Caco-2 (cell line): ENCODE results near the gene STAB1. TPM values are rescaled to one million over a fixed set of nuclear protein-coding genes. Genes with fewer than 3 reads are reported as not detected.

ENCODE experiments used
- BruUV-seq: library from RNA; stranded (reverse); fragments of 400-500 nt; replicated peaks from 2 replicates; lab custom pipeline; 2021; lab: Mats Ljungman, UMichigan
- CTCF ChIA-PET: fragments of 300-600 bp; sonication (Branson Sonifier 250); formaldehyde crosslinking; loops from one replicate; lab custom pipeline; 2022; ENCODE audit warnings: antibody characterized with exemption; lab: Charles Lee
- POLR2A ChIA-PET: fragments of 300-600 bp; sonication (Branson Sonifier 250); formaldehyde crosslinking; loops from one replicate; lab custom pipeline; 2022; ENCODE audit warnings: antibody characterized with exemption; lab: Charles Lee
- DNase-seq, 2 experiments: peaks; one replicate each; pipeline versions ENCODE4 v3.0.0 to v3.0.0-alpha.2; 2020 to 2022
- H3K27me3 ChIP-seq: replicated peaks from 2 replicates; pipeline ENCODE4 v1.6.0; 2011; ENCODE audit warnings: low read length; ENCODE audit not compliant: control insufficient read depth, insufficient read depth
- H3K36me3 ChIP-seq: 2 replicates; pipeline ENCODE4 v1.5.1; 2011; ENCODE audit warnings: low read length; ENCODE audit not compliant: control insufficient read depth, insufficient read depth
- H3K4me1 ChIP-seq: fragments of 250-450 bp; sonication (Bioruptor Pico); 2 replicates; pipeline ENCODE4 v1.5.1; 2020; ENCODE audit warnings: mild to moderate bottlenecking
- H3K4me3 ChIP-seq: 2 replicates; pipeline ENCODE4 v1.5.1; 2011; ENCODE audit warnings: low read depth, mild to moderate bottlenecking, control low read depth, low read length
- H3K9me3 ChIP-seq: fragments of 250-450 bp; sonication (Bioruptor Pico); 2 replicates; pipeline ENCODE4 v1.5.1; 2020; ENCODE audit warnings: mild to moderate bottlenecking, moderate library complexity
- H3K27ac Mint-ChIP-seq: one replicate; pipeline ENCODE4 v1.8.0; 2022; ENCODE audit warnings: mixed read lengths; ENCODE audit not compliant: unreplicated experiment
- H3K27me3 Mint-ChIP-seq: one replicate; pipeline ENCODE4 v1.8.0; 2022; ENCODE audit warnings: mixed read lengths; ENCODE audit not compliant: insufficient read depth, unreplicated experiment
- H3K36me3 Mint-ChIP-seq: one replicate; pipeline ENCODE4 v1.8.0; 2022; ENCODE audit warnings: mild to moderate bottlenecking, mixed read lengths; ENCODE audit not compliant: insufficient read depth, unreplicated experiment
- H3K4me1 Mint-ChIP-seq: one replicate; pipeline ENCODE4 v1.8.0; 2022; ENCODE audit warnings: low read depth, mixed read lengths; ENCODE audit not compliant: unreplicated experiment
- H3K4me3 Mint-ChIP-seq: one replicate; pipeline ENCODE4 v1.8.0; 2022; ENCODE audit warnings: mild to moderate bottlenecking, moderate library complexity, mixed read lengths; ENCODE audit not compliant: unreplicated experiment
- H3K9me3 Mint-ChIP-seq: one replicate; pipeline ENCODE4 v1.8.0; 2022; ENCODE audit warnings: mixed read lengths; ENCODE audit not compliant: unreplicated experiment
- CTCF ChIP-seq, 2 experiments: fragments of 200-600 bp in 1 of 2; IDR thresholded peaks; 1 replicate in 1 of 2; 2 replicates in 1 of 2; pipeline versions ENCODE4 v1.5.1 to v1.8.0; 2011 to 2022; ENCODE audit warnings: antibody characterized with exemption in 1 of 2, control low read depth in 1 of 2, inconsistent platforms in 1 of 2, low read depth in 1 of 2, low read length in 1 of 2, mild to moderate bottlenecking in 1 of 2, moderate library complexity in 1 of 2; ENCODE audit not compliant: insufficient read depth in 1 of 2, severe bottlenecking in 1 of 2, unreplicated experiment in 1 of 2
- intact Hi-C: fragments of 100-400 bp; cut with micrococcal nuclease; formaldehyde crosslinking; loops from one replicate; pipeline ENCODE4 v1.10.0; 2022; ENCODE audit not compliant: unreplicated experiment
- total RNA-seq: library from RNA; stranded (reverse); gene quantifications from 2 replicates; pipeline ENCODE4 v1.2.3, GENCODE V29; 2022

The STAB1 gene
- total RNA-seq, 1 experiment from 2014 or later, result 0.39 TPM

- no peaks in the 10 kb centered on the region for H3K9me3 ChIP-seq
- no peak overlapping the region for H3K27ac Mint-ChIP-seq
- no peaks in the 10 kb centered on the region for H3K27me3 ChIP-seq
- BruUV-seq, result no TSS peak
- no peak overlapping the region for H3K4me3 Mint-ChIP-seq
- H3K27me3 Mint-ChIP-seq, result no peaks in the 10 kb centered on the region
- no peaks in the 10 kb centered on the region; the same call in none of the 2 replicates for H3K36me3 ChIP-seq
- peaks cover 33% of the 10 kb centered on the region for H3K36me3 Mint-ChIP-seq
- H3K4me3 ChIP-seq, result no peak overlapping the region
- no peaks in the 10 kb centered on the region for H3K4me1 ChIP-seq
- CTCF ChIA-PET, result no interaction called here
- H3K4me1 Mint-ChIP-seq, result no peaks in the 10 kb centered on the region
- TF ChIP-seq CTCF (IDR thresholded peaks at IDR 0.05; ENCODE audit: insufficient read depth in 1 of 2, low read depth in 1 of 2, low read length in 1 of 2, severe bottlenecking in 1 of 2, unreplicated experiment in 1 of 2), result no peak
- intact Hi-C loops, result no loop called here
- no peak for DNase-seq
- H3K9me3 Mint-ChIP-seq, result no peaks in the 10 kb centered on the region
- POLR2A ChIA-PET, result no interaction called here
These were observed 12.1 kb upstream of the STAB1 start for GRCh38 chr3:52483081-52483480.

- peaks cover 36% of the 10 kb centered on the region for H3K36me3 Mint-ChIP-seq
- H3K4me3 Mint-ChIP-seq, result no peak overlapping the region
- POLR2A ChIA-PET, result no interaction called here
These were observed 11.4 kb upstream of the STAB1 start for GRCh38 chr3:52483577-52484381.

More at GRCh38 chr3:52483577-52484381, 11.4 kb upstream of the STAB1 start:
- TF ChIP-seq CTCF (IDR thresholded peaks at IDR 0.05; ENCODE audit: insufficient read depth in 1 of 2, low read depth in 1 of 2, low read length in 1 of 2, severe bottlenecking in 1 of 2, unreplicated experiment in 1 of 2), result no peak
- Histone ChIP-seq H3K27me3 (no peaks in the 10 kb centered on the region), H3K4me1 (no peaks in the 10 kb centered on the region), H3K4me3 (no peak overlapping the region), H3K36me3 (peaks cover 1% of the 10 kb centered on the region), H3K9me3 (no peaks in the 10 kb centered on the region)
- Mint-ChIP-seq H3K9me3 (no peaks in the 10 kb centered on the region), H3K4me1 (no peaks in the 10 kb centered on the region), H3K27me3 (no peaks in the 10 kb centered on the region), H3K27ac (no peak overlapping the region)
- no peak for DNase-seq
- intact Hi-C loops, result no loop called here
- CTCF ChIA-PET, result no interaction called here
- BruUV-seq, result no TSS peak
